ENCODE results near the gene ACTL7A.
"Not testable (repeated sequence)": the region's sequence is repeated elsewhere in the genome, so short reads cannot be mapped to it uniquely, and the experiment has no call there.

The ACTL7A gene, protein sequence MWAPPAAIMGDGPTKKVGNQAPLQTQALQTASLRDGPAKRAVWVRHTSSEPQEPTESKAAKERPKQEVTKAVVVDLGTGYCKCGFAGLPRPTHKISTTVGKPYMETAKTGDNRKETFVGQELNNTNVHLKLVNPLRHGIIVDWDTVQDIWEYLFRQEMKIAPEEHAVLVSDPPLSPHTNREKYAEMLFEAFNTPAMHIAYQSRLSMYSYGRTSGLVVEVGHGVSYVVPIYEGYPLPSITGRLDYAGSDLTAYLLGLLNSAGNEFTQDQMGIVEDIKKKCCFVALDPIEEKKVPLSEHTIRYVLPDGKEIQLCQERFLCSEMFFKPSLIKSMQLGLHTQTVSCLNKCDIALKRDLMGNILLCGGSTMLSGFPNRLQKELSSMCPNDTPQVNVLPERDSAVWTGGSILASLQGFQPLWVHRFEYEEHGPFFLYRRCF

GRCh38 chr9:108861997-108862396 is at the start of gene ACTL7A:
ACTL7A (plus strand) TSS chr9:108862266; CDS start chr9:108862323, 57 bp downstream.
- DNase-seq (ENCODE audit: low spot score): no peak

- DNase-seq (ENCODE audit: low spot score): no peak
Observed at GRCh38 chr9:108812396-108813025, 49.6 kb upstream of the ACTL7A start.

DNA sequence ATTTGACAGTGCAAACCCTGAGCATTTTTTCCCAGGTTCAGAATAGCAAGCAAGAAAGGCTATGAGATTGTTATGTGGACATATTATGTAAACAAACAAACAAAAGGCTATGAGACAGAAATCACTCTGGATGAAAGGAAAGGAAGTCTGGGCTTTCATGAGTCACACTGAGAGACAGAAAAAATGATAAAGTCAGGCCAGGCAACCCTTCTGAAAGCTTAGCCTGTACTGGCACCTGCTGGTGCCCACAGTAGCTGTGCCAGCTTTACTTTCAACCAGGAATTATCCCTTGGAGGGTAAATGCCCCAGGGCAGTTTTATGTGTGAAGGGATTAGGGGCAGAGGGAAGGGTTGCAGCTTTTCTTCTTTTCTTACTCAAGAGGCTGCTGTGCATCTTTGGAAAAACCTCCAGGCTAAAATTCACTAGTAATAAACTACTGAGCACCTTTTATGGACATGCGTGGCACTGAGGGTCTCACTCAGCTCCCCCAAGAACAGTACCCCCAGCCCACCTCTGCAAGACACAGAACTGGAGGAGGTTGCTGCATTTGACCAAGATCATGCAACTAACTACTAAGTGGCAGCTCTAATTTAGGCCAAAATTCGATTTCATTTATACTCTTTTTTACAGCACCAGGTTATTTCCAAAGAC is 48.0 kb upstream of the ACTL7A start:
- peak; percentile 3 for DNase-seq (ENCODE audit: low spot score)

GRCh38 chr9:108815156-108815555 is 46.9 kb upstream of the ACTL7A start:
- no peak for DNase-seq (ENCODE audit: low spot score)

- no peak for DNase-seq (ENCODE audit: low spot score)
Observed at GRCh38 chr9:108816037-108816436, 46.0 kb upstream of the ACTL7A start.

DNA sequence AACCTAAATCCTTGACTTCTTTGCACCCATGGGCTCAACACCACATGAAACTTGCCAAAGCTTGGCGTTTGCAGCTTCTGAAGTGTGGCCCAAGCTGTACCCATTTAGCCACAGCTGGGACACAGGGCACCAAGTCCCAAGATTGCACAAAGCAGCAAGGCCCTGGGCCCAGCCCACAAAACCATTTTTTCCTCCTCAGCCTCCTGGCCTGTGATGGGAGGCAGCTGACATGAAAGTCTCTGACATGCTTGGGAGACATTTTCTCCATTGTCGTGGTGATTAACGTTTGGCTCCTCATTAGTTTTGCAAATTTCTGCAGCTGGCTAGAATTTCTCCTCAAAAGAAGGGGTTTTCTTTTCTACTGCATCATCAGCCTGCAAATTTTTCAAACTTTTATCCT is 38.2 kb upstream of the ACTL7A start:
- DNase-seq (ENCODE audit: low spot score): no peak

GRCh38 chr9:108830272-108830671 is 31.8 kb upstream of the ACTL7A start:
- DNase-seq (ENCODE audit: low spot score): no peak

DNA sequence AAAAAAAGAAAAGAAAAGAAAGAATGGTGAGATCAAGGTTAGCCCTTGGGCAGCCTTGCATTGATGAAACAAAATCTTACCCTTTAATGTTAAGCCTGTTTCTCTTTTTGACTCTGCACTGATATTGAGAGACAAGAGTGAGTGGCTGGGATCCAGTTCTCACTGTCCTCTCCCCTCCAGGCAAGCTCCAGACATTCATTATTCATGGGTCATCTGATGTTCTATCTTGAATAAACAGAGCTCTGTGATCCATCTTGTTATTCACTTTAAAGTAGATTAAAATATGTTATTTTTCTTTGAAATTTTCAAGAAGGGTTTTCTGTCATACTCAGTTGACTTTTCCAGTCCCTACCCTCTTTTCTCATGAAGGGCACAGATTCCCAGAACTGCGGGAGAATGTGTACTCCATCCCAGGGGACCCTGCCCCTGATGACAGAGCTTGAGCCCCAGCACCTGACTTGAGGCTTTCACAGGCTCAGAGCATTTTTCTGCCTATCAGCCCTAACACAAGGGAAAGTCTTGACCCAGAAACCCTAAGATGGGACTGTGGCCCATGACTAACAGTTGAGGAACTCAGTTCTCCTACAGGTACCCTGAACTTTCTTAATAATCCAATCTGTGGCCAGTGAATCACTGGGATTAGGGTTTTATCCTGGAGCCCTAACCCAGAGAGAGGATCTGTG is 30.4 kb upstream of the ACTL7A start:
- no peak for DNase-seq (ENCODE audit: low spot score)

DNA sequence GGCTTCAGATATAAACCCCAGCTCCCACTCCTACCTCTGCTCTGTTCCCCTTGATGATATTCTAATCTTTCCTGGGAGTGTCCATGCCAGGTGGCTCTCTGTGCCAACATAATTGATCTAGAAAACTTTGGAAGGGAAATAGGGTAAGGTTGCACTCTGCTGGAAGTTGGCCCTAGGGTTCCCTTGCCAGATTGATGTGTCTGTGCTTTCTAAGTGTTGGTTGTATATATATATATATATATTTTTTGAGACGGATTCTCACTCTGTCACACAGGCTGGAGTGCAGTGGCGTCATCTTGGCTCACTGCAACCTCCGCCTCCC is 29.9 kb upstream of the ACTL7A start:
- no peak for DNase-seq (ENCODE audit: low spot score)

GRCh38 chr9:108834959-108835665 is 27.0 kb upstream of the ACTL7A start:
- DNase-seq (ENCODE audit: low spot score): no peak

- DNase-seq (ENCODE audit: low spot score): no peak
Observed at GRCh38 chr9:108835831-108836230, 26.2 kb upstream of the ACTL7A start.

DNA sequence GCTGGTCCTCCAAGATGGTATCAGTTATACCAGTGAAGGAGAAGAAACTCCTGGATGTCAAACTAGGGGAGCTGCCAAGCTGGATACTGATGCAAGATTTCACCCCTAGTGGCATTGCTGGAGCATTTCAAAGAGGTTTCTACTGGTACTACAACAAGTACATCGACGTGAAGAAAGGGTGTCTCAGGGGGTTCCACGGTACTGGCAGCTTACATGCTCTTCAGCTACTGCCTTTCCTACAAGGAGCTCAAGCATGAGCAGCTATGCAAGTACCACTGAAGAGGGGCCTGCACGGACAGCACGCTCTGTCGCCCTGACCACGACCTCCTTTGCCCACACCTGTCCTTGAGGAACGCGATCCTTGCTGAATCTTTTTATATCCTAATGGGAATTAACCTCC is 25.7 kb upstream of the ACTL7A start:
- DNase-seq (ENCODE audit: low spot score): no peak

DNA sequence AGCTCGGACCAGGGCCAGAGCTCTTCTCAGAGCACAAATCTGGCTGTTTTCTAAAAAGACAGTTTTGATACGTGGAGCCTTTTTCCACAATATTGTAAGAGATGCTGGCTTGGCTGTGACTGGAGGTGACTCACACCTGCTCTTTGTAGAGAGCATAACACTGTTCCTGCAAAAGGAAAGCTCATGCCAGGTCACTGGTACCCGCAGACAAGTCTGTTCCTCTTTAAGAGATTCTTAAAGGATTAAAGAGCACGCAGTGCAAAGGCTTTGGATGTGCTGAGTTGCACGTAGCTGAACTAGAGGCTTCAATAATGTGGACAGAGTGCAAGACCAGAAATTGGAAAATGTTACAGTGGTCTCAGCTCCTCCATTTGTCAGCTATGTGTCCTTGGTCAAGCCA is 25.3 kb upstream of the ACTL7A start:
- DNase-seq (ENCODE audit: low spot score): no peak

GRCh38 chr9:108837530-108837929 is 24.5 kb upstream of the ACTL7A start:
- no peak for DNase-seq (ENCODE audit: low spot score)

GRCh38 chr9:108838017-108838416 is 24.0 kb upstream of the ACTL7A start:
- DNase-seq (ENCODE audit: low spot score): no peak

DNA sequence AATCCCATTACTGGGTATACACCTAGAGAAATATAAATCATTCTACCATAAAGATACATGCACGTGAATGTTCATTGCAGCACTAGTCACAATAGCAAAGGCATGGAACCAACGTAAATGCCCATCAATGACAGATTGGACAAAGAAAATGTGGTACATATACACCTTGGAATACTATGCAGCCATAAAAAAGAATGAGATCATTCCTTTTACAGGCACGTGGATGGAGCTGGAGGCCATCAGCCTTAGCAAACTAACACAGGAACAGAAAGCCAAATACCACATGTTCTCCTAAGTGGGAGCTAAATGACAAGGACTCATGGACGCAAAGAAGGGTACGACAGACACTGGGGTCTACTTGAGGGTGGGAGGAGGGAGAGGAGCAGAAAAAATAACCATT is 22.5 kb upstream of the ACTL7A start:
- not testable (repeated sequence) for DNase-seq (ENCODE audit: low spot score)

DNA sequence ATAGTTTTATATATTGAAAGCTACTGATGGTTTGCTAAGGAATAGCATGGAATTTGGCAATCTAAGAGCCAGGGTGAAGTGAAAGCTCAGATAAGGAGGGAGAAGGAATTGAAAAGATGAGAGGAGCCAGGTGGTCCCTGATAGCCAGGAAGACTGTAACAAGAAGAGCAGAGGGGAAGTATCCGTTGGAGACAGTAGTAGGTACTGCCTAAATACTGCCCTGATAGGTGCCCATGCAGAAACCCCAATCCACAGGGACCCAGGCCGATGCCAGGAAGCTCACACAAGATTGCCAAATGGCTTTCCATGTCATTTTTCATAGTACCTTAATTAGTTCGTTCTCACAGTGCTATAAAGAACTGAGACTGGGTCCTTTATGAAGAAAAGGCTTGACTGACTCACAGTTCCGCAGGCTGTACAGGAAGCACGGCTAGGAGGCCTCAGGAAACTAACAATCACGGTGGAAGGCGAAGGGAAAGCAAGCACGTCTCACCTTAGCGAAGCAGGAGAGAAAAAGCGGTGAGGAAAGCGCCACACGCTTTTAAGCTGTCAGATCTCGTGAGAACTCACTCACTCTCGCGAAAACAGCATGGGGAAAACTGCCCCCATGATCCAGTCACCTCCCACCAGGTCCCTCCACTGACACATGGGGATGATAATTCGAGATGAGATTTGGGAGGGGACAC is 19.3 kb upstream of the ACTL7A start:
- DNase-seq (ENCODE audit: low spot score): peak; percentile 17

DNA sequence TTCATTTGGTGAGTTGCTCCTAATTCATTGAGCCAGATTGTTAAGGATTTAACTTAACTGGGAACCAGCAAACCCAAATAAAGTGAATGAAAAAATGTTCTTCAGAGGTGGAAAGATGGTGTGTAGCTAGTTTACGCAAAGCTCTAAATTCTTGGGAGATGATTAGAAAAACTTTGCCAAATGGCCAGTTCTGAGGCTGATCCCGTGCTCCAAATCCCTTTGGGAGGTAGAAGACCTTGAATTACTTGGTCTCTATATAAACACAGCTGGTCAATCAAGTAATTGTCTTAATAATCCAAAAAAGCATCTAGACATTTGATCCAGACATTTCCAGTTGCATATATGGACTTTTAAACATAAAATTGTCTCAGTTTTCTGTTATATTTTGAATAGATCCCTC is 17.7 kb upstream of the ACTL7A start:
- DNase-seq (ENCODE audit: low spot score): no peak

DNA sequence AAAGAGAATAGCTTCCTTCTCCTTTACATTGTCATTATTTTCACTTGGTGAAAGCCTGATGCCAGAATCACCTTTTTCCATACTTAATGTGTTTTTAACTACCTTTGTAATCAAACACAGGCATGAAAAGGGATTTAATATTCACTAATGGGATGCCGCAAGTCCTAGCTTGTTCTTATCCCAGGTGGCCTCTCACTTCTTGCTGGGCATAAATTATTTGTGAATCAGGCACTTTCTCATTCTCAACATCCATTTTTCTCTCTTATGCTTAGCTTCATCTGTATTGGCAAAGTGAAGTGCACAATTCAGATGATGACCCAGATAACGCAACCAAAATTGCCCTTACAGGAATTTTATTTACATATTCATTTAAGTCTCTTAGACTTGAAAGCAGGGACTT is 17.2 kb upstream of the ACTL7A start:
- DNase-seq (ENCODE audit: low spot score): no peak

DNA sequence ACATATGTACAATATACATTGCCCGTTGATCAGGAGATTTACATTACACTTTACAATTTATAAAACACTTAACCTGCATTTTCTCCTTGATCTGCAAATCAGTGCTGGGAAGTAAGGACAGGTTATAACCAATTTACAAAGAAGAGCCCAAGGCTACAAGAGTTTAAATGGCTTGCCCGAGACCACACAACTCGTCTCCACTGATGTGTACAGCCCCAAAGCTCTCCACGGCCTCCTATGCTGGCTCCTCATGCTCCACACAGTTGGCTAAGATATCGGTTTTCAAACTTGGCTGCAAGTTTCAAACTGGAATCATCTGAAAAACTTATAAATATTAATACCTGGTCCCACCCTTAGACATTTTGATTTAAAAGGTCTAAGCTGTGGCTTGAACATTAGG is 16.6 kb upstream of the ACTL7A start:
- no peak for DNase-seq (ENCODE audit: low spot score)

- no peak for DNase-seq (ENCODE audit: low spot score)
Observed at GRCh38 chr9:108845947-108846346, 16.1 kb upstream of the ACTL7A start.
